ENCODE measurements around the gene CLIC1.

Gene CLIC1

GRCh38 chr6:31736021-31736767, at the start of gene CLIC1:
TSS of gene CLIC1 (minus strand) at chr6:31736530. CDS start at chr6:31736300, 230 bp downstream.
- no peak for DNase-seq

DNA sequence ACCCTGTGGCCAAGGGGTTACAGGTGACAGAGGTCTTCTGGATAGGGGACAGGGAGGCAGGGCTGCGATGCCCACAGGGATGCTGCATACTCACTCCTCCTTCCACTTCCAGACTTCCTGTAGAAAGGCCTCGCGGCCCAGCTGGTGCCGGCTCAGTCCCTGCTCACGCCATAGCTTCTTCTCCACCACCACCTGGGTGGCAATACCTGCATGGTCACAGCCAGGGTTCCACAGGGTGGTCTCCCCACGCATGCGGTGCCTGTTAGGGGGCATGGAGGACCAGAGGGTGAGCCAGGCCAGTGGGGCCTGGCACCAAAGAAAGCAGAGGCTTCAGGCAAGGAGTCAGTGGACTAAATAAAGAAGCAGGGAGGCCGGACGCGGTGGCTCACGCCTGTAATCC, 49.1 kb upstream of the CLIC1 start:
- DNase-seq = no peak

GRCh38 chr6:31784098-31784925, 48.0 kb upstream of the CLIC1 start:
- DNase-seq = no peak

DNA sequence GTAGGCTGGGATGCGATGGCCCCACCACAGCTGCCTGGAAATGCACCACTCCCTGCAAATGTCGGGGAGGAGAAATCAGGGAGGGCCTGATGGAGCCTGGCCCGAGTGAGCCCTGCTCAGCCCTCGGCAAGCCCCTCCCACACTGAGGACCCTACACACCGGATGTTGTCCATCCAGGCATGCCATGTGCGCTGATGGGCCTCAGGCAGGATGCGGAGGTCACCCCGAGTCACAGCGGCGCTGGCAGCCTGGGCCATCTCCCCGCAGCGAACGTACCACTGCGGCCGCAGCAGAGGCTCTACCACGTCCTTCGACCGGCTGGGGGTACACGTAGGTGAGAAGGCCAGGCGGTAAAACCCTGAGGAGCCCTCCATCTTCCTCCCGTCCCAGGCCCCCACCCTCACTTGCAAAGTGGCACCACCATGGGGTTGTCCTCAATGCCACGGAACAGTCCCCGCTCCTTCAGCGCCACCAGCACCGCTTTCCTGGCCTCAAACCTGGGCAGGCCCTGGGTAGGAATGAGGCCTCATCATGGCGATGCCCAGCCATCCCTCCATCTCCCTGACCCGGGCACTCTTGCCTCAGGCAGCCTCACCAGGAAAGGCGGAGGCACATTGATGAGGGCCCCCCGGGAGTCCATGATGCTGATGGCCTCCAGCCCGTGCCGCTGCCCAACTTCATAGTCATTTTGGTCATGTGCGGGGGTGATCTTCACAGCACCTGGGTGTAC, 46.0 kb upstream of the CLIC1 start:
- no peak for DNase-seq

- DNase-seq = no peak
Measured at GRCh38 chr6:31781244-31782125, 45.2 kb upstream of the CLIC1 start.

DNA sequence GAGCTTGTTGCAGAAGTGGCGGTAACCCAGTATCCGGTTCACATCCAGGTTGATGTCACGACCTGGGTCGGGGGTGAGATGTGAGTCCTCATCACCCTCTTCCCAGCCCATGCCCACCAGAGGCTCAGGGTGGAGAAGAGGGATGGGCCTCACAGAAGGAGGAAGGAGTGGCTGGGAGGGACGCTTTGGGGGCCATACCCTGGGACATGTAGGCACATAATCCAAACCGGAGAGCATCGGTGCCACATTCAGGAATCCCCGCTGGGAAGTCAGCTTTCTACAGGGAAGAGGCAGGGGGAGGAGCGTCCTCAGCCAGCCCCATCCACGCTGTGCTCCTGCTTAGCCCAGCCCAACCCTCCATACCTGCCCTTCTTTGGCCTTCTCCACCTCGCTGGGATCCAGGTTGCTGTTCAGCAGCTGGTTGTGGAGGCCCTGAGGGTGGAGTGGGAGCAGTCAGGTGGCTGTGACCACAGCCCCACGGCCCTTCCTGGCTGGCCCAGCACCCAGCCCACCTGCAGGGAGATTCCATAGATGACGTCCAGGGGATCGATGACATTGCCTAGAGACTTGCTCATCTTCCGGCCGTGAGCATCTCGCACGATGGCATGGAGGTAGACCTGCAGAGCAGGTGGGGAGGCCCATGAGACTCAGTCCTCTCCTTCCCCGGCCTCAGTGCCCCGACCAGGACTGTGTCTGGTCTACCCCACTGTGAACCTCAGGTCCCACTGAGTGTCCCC, 44.3 kb upstream of the CLIC1 start:
- DNase-seq = no peak

DNA sequence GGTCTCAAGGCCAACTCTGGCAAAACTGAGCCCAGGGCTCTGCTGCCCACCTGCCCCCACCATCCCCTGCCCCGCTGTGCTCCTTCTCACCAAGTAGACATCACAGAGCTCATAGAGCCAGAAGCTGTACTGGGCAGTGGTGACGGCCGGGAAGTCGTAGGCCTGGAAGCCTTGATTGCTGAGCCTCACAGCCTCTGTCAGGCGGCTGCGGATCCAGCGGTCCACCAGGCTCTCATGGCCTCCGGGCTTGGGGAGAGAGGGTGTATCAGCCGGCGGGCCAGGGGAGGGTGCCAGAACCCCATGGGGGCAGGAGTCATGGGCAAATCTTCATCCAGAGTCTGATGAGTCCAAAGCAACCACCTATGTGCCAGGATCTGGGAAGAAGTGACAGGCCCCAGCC, 43.6 kb upstream of the CLIC1 start:
- DNase-seq = no peak

GRCh38 chr6:31778999-31779885, 42.9 kb upstream of the CLIC1 start:
- no peak for DNase-seq

GRCh38 chr6:31778193-31778592, 41.9 kb upstream of the CLIC1 start:
- no peak for DNase-seq

DNA sequence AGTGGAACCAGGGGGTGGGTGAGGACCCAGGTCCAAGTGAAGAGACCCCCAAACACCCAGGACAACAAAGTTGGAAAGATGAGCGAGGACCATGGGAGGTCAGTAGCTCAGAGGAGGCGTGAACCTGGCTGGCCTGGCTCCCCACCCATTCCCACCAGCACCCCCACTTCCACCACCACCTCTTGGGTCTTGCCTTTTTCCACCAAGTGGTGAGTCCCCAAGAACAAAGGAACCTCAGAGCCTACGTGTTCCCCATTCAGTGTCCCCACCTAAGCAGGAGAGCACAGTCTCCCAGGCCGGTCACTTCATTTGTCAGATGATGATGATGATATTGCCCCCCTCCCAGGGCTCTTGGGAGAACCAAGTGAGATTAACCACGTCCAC, 41.3 kb upstream of the CLIC1 start:
- DNase-seq = no peak

DNA sequence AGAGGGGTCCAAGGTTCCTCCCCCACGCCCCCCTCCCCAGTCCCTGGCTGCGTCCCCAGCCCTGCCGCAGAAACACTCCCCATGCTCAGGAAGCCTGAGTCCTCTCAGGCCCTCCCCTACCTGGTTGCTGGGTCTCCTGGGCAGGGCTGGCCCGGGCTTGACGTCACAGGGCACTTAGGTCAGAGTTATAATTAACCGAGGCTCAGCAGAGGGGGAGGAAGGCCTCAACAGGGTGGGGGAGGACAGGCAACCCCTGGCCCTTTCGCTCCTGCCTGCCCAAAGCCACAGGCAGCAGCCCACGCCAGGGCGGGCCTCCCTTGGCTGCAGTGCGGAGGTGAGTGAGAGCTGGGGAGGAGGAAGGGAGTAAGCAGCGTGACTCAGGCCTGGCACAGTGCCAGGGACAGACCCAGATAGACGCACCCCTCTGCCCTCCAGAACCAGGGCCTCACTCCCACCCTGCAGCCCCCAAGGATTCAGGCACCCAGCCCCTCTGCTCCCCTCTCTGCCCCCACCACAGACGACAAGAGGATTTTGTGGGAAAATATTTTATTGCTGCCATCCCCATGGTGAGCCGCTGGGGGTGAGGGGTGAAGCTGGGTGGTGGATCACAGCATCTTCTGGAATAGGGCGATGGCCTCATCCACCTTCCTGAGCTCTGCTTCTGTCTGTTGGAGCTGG, 40.8 kb upstream of the CLIC1 start, which contains the start of gene VWA7:
TSS of gene VWA7 (minus strand) at position 340 of the 678 bp plus-strand sequence. CDS start 549 bp downstream, outside the sequence.
- DNase-seq = no peak

DNA sequence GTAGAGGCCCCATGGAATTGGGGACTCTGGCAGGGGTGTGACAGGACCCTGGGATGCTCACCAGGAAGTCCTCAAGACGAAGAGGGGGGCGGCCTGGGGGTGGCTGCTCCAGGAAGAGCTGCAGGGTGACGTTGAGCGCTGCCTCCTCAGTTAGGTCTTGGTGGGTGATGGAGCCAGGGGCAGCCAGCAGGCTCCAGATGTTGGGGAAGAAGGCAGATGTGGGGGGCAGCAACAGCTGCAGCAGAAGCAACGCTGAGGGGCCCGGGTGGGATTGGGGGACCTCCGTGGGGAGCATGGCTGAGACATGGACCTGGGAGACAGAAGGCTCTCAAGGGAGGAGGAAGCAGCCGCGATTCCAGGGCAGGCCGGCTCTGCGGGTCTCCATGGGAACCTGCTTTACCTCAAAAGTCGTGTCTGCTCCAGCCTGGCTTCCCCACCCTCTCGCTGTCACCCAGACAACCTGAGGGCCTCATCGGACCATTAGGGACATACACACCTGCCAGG, 40.2 kb upstream of the CLIC1 start:
- no peak for DNase-seq

DNA sequence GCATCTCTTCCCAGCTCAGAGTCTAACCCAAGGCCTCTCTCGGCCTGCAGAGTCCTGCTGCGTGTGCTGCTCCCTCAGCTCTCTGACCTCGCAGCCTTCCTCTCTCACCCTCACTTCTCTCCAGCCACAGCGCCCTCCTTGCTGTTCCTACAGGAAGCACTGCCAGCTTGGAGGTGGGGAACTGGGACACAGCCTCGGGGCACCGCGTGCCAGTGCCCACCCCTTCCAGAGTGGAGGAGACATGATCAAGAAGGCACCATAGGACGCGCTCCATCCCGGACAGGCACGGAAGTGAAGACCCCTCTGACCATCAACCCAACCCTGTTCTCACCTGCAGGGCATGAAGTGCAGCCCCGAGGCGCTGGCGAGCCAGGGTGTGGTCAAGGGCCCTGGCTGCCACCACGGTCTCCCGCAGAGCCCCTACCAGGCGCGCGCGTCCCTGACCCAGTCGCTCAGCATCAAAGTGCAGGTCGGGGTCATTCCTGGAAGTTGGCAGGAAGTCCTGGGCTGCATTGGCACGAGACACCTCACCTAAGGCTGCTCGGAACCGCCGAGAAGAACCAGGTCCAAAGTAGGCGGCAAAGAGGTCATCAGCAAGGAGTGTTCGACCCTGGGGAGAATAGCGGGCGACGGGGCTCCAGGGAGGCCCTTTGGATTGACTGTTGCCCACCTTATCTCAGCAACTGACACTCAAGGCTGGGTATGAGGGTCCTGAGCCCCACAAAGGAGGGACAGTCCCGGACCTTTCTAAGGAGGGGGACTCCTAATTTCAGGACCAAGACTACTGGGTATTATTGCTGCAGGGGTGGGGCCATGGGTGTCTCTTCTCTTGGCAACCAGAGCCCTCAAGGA, 39.5 kb upstream of the CLIC1 start:
- DNase-seq = no peak

- DNase-seq = no peak
Measured at GRCh38 chr6:31775184-31775583, 38.9 kb upstream of the CLIC1 start.

DNA sequence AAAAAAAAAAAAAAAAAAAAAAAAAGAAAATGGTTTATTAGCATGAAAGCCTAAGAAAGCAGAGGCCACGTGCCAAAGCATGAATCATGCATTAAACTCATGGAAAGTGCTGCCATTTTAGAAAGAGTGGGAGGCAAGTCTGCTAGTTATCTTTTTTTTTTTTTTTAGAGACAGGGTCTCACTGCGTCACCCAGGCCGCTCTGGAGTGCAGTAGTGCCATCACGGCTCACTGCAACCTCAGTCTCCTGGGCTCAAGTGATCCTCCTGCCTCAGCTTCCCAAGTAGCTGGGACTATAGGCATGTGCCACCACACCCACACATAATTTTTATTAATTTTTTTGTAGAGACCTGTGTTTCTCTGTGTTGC, 35.6 kb upstream of the CLIC1 start:
- DNase-seq = no peak

DNA sequence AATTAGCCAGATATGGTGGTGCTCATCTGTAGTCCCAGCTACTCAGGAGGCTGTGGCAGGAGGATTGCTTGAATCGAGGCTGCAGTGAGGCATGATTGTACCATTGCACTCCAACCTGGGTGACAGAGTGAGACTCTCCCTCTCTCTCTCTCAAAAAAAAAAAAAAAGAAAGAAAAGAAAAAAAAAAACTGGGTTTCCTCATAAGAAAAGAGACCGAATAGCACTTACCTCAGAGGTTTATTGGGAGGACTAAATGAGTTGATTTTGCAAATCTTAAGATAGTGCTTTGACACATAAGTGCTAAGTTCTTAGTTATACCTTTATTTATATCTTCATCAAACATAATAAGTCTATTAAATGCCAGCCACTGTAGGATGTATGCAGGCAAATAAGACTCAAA, 34.5 kb upstream of the CLIC1 start:
- no peak for DNase-seq

DNA sequence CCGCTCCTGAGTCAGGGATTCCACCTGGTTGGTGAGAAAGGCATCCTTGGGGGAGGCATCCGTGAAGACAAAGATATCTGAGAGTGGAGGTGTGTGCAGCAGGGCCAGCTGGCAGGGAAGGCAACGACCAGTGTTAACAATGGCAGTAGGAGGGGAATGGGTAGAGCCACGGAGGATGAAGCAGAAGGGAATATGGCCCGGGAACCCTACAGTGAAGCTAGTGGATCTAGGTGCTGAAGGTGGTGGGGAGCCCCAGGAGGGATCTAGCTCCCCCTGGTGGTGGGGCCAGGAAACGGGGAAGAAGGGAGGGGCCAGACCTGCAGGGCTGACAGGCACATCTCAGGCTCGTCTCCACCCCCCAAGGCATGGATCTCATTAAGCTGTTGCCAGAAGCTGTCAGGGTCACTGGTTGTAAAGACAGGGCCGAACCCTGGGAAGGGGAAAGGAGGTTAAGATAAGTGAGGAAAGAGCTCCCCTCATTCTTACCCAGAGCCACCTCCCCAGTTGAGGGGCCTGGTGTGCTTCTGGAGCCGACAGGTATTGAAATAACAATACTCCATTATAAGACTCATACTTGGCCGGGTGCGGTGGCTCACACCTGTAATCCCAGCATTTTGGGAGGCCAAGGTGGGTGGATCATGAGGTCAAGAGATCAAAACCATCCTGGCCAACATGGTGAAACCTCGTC, 33.5 kb upstream of the CLIC1 start:
- no peak for DNase-seq

Data from NCI-H524 treated with DMSO at 0.1 percent for 48 hours (cell line).